DMS 273 (cell line): ENCODE measurements around the gene BACH1.
A peak's percentile ranks its signal among the peaks of the same experiment; 100 is the strongest.

Source experiments
- DNase-seq: peaks from one replicate; lab custom pipeline; 2025; ENCODE audit not compliant: unreplicated experiment; lab: John Stamatoyannopoulos, UW

The BACH1 gene

DNA sequence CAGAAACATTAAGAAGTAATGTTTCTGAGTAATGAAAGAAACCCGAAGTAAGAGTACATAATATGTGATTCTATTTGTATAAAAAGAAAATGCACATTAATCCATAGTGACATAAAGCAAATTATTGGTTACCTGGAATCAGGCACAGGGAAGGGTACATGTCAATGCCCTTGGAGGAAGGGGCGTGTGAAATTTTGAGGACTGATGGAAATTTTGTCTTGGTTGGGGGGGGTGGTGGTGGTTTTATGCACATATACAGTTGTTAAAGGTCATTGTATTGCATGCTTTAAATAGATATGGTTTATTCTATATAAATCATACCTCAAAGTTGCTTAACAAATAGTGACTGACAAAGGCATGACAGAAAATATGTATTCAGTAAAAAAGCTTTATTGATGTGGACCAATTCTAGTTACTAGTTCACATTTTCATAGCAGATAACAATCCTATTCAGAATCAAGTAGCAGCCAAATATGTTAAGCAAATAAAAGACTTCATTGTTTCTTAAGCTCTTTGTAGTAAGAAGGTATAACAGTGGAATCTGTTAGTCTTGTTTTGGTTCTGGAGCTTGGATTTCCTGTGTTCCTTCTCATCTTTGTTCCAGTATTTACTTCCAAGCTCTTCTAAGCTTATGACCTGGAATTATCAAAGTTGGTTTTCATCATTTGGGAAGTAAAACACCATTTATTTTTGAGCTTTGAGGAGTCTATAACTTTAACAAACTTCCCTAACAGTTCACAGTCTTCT, 15.1 kb downstream of the BACH1 start:
- no peak for DNase-seq

DNA sequence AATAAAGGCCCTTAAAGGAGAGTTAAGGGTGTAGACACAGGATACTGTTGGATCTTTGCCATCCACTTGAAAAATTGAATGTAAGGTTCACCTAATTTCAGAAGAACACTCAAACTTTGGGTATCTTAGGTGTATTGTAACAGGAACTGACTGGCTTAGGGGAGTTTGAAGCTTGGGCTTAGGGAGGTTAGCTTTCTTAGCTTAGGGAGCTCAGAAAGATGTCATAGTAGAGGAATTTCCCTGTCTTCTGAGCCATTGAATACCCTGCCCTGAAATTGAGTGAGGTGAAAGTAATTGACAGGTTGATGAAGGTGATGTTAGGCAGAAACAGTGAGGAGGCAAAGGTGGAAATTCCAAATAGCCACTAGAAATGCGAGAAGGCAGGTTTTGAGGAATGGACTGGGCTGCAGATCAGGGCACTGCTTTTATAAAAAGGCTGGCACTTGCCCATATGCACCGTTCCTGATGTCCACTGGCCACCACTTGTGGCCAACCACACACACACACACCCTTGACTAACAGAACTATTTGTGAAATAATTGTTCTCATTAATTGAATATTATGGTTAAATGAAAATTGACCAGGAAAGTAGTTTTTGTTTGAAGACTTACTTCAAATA, 16.5 kb downstream of the BACH1 start:
- DNase-seq = no peak

DNA sequence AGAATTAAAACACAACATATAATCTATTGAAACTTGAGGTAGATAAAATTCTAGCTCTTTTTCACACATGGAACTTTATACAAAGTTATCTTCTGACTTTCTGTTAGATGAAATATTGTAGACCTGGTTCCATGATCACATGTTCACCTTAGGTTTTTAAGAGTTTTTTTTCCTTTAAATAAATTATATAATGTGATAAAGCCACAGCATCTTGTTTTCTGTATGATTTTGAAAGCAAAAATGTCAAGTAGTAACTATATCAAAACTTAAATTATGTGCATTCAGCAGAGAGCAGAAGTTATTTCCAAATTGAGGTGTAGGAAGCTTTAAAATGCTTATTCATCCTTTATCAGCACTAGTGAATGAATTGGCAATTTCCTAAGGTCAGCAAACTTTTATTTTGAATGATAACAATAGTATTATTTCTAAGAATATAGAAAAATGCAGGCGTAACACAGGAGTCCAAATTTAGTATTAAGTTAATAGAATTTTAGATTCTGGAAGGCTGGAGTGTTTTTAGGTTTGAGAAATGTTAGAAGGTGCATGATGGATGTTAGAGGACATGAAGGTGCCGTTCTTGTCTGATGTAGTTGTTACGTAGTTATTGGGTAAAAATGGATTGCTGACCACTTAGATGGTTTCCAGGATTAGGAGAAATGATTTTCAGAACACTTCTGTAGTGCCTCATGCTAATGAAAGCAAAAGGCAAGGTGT, 17.5 kb downstream of the BACH1 start:
- no peak for DNase-seq

DNA sequence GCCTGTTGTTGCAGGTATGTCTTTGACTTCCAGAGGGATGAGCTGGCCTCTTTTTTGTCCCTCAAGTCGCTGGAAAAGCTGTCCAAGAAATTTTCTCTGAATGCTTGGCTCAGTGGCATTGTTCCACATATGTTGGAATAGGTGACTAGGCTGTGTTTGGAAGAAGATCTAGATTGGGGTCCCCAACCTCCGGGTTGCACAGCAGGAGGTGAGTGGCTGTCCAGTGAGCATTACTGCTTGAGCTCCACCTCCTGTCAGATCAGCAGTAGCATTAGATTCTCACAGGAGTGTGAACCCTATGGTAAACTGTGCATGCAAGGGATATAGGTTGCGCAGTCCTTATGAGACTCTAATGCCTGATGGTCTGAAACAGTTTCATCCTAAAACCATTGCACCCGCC, 18.1 kb downstream of the BACH1 start:
- no peak for DNase-seq

DNA sequence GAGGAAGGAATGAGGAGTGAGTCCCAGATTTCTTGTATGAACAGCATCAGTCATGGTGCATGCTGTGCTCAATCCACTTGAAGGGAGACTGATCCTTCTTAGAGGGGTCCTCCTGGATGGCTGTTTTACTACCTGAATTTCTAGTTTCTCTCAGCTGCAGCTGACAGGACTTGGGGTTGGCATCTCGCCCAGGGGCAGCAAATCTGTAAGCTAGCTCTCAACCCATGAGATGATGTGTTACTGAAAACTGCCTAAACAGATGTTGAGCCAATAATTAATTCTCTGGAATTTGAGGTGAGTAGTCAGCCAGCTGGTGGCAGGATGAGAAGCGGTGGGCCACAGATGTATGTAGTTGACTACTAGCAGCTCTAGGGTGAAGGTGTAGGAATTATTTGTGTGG, 19.6 kb downstream of the BACH1 start:
- DNase-seq = peak; percentile 87

DNA sequence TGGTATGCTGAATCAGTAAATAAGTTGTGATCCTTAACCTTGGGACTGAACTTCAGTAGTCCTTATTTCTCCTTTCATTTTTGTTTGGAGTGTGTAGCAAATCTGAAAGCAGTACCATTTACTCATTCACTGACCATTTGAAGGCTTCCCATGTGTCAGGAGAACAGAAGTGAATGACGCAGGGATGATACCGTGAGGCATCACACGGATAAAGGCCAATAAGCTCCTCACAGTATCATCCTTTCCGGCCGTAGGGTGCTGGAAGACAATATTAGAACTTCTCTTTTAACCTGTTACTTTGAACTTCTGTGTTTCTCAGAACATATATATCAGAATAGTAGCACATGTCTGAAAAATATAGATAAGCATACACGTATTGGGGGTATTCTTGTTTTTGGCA, 21.3 kb downstream of the BACH1 start:
- DNase-seq = no peak

DNA sequence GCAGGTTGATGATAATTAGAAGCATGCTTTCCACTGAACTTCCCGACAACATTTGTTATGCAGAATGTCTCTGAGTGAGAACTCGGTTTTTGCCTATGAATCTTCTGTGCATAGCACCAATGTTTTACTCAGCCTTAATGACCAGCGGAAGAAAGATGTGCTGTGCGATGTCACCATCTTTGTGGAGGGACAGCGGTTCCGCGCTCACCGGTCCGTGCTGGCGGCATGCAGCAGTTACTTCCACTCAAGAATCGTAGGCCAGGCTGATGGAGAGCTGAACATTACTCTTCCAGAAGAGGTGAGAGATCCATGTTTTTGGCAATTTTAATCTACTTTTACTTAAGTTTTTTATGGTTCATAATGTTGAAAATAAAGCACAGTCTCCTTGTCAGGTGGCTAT, 22.5 kb downstream of the BACH1 start:
- DNase-seq = no peak

DNA sequence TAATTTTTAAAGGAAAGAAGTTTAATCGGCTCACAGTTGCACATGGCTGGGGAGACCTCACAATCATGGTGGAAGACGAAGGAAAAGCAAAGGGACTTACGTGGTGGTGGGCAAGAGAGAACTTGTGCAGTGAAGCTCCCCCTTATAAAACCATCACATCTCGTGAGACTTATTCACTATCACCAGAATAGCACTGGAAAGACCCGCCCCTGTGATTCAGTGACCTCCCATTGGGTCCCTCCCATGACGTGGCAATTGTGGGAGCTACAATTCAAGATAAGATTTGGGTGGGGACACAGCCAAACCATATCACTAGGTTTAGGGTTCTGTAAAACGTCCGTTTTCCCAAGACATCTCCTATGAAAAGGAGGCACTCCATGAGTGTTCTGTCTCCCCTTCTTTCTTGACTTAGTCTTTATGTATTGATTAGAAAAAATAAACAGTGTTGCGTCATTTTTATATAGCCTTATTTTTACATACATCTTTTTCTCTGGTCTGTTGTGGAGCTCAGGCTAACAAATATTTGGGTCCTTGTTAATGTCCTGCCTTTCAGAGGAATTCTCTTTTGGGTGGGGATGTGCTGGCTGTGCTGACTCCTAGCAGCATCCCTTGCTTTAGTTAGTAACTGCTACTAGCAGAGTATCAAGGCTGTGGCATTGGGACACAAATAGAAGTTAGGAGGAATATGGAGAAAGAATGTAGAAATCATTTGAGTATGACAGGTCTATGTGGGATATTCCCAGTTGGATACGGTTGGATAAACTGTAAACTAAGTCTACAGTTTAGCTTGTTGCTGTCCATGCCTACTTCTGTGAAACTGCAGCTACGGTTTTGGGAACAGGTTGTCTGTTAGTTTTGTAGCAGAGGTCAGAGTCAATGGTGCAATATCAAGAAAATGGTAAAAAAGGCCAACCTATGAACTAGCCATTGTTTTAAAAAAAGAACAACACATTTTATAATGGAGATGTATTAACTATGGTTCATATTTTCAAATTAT, 23.5 kb downstream of the BACH1 start:
- no peak for DNase-seq

DNA sequence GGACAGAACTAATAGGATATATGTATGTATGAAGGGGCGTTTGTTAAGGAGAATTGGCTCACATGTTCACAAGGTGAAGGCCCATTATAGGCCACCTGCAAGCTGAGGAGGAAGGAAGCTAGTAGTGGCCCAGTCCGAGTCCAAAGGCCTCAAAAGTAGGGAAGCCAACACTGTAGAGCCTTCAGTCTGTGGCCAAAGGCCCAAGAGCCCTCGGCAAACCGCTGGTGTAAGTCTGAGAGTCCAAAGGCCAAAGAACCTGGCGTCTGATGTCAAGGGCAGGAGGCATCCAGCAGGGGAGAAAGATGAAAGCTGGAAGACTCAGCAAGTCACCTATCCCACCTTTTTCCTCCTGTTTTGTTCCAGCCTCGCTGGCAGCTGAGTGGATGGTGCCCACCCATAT, 24.5 kb downstream of the BACH1 start:
- no peak for DNase-seq

DNA sequence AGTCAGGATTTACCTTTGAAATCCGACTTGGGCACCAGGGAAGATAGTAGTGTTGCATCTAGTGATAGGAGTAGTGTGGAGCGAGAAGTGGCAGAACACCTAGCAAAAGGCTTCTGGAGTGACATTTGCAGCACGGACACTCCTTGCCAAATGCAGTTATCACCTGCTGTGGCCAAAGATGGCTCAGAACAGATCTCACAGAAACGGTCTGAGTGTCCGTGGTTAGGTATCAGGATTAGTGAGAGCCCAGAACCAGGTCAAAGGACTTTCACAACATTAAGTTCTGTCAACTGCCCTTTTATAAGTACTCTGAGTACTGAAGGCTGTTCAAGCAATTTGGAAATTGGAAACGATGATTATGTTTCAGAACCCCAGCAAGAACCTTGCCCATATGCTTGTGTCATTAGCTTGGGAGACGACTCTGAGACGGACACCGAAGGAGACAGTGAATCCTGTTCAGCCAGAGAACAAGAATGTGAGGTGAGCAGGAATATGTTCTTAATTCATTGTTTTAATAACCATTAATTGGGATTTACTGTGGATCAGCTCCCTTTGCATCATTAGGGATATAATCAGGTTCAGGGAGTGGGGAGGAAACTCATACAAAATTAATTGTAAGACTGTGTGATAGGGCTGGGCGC, 28.3 kb downstream of the BACH1 start:
- DNase-seq = no peak

DNA sequence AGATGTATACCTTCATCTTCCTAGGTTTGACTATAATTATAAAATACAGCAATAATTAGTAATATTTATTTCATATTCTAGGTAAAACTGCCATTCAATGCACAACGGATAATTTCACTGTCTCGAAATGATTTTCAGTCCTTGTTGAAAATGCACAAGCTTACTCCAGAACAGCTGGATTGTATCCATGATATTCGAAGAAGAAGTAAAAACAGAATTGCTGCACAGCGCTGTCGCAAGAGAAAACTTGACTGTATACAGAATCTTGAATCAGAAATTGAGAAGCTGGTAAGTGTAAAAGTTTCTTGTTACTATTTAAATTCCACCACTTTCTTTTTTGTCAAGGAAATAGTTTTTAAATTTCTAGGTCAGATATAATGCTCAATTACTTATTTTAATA, 30.7 kb downstream of the BACH1 start:
- no peak for DNase-seq

DNA sequence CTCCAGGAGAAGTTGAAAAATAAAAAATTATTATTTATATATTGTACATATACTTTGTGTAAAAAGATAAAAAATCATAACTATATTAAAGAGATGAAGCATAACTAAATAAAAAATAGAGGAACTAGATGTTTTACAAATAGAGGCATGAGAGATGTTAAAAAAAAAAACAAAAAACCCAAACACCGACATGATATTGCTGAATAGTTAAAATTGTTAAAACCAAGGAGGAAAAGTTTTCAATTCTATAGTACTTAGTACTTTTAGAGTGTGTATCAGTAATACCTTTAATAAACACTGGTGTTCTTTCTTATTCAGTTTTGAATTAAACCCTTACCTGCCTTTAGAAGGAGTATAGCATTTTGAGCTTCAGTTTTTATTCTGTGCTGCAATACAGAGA, 32.1 kb downstream of the BACH1 start:
- no peak for DNase-seq

DNA sequence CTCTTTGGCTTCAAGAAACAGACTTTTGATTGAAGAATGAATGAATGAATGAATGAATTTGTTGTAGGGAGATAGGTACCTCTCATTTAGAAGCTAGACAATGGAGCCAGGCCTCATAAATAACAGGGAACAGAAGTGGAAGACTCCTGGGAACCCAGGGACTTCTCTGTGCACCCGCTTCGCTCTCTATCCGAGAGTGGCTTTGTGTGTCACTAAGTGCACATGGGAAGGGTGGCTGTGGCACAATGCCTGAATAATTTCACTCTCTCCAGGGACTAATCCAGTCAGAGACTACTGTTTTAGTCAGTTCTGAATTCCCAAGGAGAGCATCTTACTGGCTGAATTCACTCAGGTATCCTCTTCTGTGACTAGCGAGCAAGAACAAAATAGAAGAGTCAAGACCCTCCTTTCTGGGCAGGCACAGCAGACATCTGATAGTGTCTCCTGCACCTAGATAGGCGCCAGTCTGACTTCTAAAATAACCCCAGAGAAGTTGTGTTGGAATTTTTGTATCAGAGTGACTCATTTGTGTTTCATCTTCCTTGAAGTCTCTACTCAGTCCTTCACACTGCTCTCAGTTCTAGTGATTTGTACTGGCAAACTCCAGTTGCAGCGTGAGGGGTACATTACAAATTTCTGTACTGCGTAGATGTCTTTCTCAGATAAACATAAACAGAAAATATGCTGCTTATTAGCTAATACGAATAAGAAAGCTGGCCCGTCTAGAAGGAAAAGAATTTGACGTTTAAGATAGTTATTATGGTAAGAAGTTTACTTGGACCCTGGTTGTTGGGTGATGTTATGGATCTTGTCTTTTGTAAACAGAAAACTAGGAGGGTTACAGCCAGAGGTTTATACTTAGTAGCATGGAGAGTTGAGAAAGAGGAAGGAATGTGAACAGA, 34.0 kb downstream of the BACH1 start:
- DNase-seq = no peak

DNA sequence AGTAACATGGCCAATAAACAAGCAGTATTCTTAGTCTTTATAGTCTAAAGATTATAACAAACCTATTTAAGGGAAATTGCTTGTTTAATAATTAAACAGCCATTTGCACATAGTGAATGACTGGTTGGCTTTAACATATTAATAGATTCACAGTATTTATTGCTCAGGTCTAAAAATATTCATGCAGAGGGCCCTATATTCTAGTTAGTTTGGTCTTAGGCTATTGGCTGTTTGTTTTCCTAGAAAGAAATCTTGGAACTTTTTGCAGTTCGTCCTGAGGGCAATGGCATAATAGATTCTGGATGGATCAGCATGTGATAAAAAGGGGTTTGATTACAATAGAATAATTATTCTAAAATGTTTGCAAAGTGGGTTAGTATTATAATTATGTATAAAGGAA, 34.7 kb downstream of the BACH1 start:
- no peak for DNase-seq

DNA sequence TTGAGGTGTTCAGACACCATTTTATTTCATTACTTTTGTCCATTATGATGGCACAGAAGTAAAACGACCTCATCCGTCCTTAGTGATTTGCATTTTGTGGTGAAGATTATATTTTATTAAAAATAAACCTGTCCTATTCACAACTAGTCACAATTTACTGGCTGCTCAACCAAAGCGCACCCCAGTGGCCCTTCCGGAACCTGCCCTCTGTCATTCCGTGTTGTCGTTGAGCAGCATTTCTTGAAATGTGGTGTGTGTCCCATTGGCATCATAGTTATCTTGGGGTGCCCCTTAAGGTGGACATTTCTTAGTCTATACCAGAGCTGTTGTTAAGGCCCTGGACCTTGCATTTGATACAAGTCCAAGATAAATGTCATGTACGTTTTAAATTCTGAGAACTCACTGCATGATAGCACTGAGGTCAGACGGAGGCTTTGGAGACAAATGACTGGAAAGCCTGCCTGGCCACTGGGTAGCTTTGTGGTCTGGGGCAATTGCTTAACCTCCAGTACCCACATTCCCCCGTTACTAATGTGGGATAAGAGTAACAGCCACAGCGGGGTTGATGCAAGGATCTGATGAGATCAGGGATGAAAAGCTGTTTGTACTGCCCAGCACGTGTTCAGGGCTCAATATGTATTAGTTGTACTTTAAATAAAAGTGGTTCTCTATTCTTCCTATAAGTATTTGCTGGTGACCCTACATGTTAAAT, 36.2 kb downstream of the BACH1 start:
- no peak for DNase-seq

DNA sequence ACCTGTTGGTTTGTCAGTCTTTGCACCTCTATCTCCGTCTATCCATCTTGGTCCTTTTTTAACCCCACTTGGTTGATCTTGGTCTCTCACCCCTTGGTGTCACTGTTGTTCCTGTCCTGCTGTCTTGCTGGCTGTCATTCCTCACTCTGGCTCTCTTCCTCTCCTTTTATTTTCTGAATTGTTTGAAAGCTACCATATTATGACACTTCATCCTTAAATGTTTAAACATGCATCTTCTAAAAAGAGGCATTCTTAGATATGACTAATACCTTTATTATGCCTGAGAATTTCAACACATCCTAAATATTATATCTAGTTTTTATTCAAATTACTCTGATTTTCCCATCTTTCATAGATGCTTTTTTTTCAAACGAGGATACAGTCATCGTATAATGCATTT, 37.0 kb downstream of the BACH1 start:
- DNase-seq = no peak

DNA sequence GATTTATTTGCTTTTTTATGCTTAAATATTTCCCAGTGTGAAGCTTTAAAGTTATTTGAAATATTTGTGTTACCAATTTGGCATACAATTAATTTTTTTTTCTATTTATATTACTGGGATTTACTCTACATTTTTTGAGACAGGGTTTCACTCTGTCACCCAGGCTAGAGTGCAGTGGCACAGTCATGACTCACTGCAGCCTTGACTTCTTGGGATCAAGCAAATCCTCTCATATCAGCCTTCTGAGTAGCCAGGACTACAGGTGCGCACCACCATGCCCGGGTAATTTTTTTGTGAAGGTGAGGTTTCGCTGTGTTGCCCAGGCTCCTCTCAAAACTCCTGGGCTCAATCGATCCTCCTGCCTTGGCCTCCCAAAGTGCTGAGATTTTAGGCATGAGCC, 39.5 kb downstream of the BACH1 start:
- DNase-seq = no peak

DNA sequence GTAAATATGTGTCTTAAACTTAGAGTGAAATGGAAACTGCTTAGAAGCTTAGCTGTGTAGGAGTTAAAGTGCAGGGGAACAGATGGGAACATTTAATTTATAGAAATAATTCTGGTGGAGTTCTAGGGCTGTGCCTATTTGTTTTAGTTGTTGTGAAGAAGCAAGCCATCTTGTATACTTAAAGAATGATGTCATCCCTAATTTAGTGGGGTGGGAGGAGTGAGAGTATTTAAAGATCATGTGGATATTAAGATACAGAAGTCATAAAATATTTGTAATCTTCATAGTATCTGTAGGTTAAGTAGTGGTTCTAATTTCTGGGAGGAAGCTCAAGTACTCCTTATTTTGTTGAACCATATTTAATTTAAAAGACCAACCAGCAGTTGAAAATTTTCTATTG, 41.5 kb downstream of the BACH1 start:
- DNase-seq = peak; percentile 53

DNA sequence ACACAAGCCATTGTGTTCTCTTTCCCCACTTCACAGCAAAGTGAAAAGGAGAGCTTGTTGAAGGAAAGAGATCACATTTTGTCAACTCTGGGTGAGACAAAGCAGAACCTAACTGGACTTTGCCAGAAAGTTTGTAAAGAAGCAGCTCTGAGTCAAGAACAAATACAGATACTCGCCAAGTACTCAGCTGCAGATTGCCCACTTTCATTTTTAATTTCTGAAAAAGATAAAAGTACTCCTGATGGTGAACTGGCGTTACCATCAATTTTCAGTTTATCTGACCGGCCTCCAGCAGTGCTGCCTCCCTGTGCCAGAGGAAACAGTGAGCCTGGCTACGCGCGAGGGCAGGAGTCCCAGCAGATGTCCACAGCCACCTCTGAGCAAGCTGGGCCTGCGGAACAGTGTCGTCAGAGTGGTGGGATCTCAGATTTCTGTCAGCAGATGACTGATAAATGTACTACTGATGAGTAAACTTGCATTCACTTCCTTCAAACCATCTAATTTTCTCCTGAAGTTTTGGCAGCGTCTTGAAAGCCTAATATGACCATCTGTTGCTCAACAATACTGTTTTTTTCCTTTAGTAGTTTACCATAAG, 43.7 kb downstream of the BACH1 start:
- peak; percentile 93 for DNase-seq
